ENCODE measurements around the gene SYT6. TPM values are rescaled to one million over a fixed set of nuclear protein-coding genes. Genes with fewer than 3 reads are reported as not detected.

Gene SYT6
- polyA plus RNA-seq, 3 donors = 0.01 TPM; not detected in 2

- peaks cover 56% of the 10 kb centered on the region for H3K4me1 Mint-ChIP-seq
- Histone ChIP-seq H3K4me3 (replicated peaks in 1 of 3; ENCODE audit: low read depth in 2 of 3, low read length in 3 of 3) (no peak overlapping the region), H3K9ac (ENCODE audit: insufficient read depth, low read length, poor library complexity, severe bottlenecking) (no peak overlapping the region), H4K20me1 (ENCODE audit: insufficient read depth, low read length) (no peaks in the 10 kb centered on the region), H3K36me3 (replicated peaks in 1 of 2; ENCODE audit: control insufficient read depth in 1 of 2, insufficient read depth in 2 of 2, low read length in 2 of 2) (no peaks in the 10 kb centered on the region), H2AFZ (ENCODE audit: insufficient read depth, low read depth, low read length, poor library complexity, severe bottlenecking) (no peak overlapping the region), H3K9me3 (replicated peaks in 1 of 2; ENCODE audit: control insufficient read depth in 1 of 2, insufficient read depth in 1 of 2, low read length in 2 of 2) (no peaks in the 10 kb centered on the region), H3K4me1 (ENCODE audit: control insufficient read depth in 1 of 2, insufficient read depth in 2 of 2, low read length in 2 of 2) (peaks cover 43 to 56% of the 10 kb centered on the region in 2 donors), H3K27me3 (ENCODE audit: control insufficient read depth in 2 of 2, insufficient read depth in 2 of 2, low read length in 2 of 2) (no peaks in the 10 kb centered on the region), H3K4me2 (replicated peaks; ENCODE audit: extremely low read depth, low read length, poor library complexity, severe bottlenecking) (no peak overlapping the region), H3K79me2 (ENCODE audit: insufficient read depth, low read length) (no peaks in the 10 kb centered on the region), H3K27ac (ENCODE audit: low read depth in 1 of 2, low read length in 2 of 2) (no peak overlapping the region)
- DNase-seq = no peak
- peaks cover 0 to 3% (median 0%) of the 10 kb centered on the region in 7 donors for H3K9me3 Mint-ChIP-seq
- H3K4me3 Mint-ChIP-seq = no peak overlapping the region
- peak overlapping the region in 1 of 7 donors; percentile 12 for H3K27ac Mint-ChIP-seq
- intact Hi-C loops (cut with micrococcal nuclease) = no loop called here
- H3K27me3 Mint-ChIP-seq (ENCODE audit: low read depth in 3 of 3) = peaks cover 0 to 6% (median 2%) of the 10 kb centered on the region in 3 donors
- peaks cover 0 to 4% of the 10 kb centered on the region in 2 donors for H3K36me3 Mint-ChIP-seq
- WGBS (ENCODE audit: insufficient coverage) = 100% methylated on average over 6 of the region's 7 CpGs
- TF ChIP-seq, protein P1, sequence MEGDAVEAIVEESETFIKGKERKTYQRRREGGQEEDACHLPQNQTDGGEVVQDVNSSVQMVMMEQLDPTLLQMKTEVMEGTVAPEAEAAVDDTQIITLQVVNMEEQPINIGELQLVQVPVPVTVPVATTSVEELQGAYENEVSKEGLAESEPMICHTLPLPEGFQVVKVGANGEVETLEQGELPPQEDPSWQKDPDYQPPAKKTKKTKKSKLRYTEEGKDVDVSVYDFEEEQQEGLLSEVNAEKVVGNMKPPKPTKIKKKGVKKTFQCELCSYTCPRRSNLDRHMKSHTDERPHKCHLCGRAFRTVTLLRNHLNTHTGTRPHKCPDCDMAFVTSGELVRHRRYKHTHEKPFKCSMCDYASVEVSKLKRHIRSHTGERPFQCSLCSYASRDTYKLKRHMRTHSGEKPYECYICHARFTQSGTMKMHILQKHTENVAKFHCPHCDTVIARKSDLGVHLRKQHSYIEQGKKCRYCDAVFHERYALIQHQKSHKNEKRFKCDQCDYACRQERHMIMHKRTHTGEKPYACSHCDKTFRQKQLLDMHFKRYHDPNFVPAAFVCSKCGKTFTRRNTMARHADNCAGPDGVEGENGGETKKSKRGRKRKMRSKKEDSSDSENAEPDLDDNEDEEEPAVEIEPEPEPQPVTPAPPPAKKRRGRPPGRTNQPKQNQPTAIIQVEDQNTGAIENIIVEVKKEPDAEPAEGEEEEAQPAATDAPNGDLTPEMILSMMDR (IDR thresholded peaks at IDR 0.05) = no peak
Observed at GRCh38 chr1:114124644-114125043, 29.0 kb downstream of the SYT6 start.

- H3K4me3 Mint-ChIP-seq = no peak overlapping the region
- Histone ChIP-seq H3K9me3 (replicated peaks in 1 of 2; ENCODE audit: control insufficient read depth in 1 of 2, insufficient read depth in 1 of 2, low read length in 2 of 2) (no peaks in the 10 kb centered on the region), H3K27me3 (ENCODE audit: control insufficient read depth in 2 of 2, insufficient read depth in 2 of 2, low read length in 2 of 2) (no peaks in the 10 kb centered on the region), H3K79me2 (ENCODE audit: insufficient read depth, low read length) (no peaks in the 10 kb centered on the region), H3K27ac (ENCODE audit: low read depth in 1 of 2, low read length in 2 of 2) (no peak overlapping the region), H3K4me3 (replicated peaks in 1 of 3; ENCODE audit: low read depth in 2 of 3, low read length in 3 of 3) (no peak overlapping the region), H3K36me3 (replicated peaks in 1 of 2; ENCODE audit: control insufficient read depth in 1 of 2, insufficient read depth in 2 of 2, low read length in 2 of 2) (no peaks in the 10 kb centered on the region), H2AFZ (ENCODE audit: insufficient read depth, low read depth, low read length, poor library complexity, severe bottlenecking) (no peak overlapping the region), H4K20me1 (ENCODE audit: insufficient read depth, low read length) (no peaks in the 10 kb centered on the region), H3K4me1 (ENCODE audit: control insufficient read depth in 1 of 2, insufficient read depth in 2 of 2, low read length in 2 of 2) (peaks cover 38 to 51% of the 10 kb centered on the region in 2 donors), H3K9ac (ENCODE audit: insufficient read depth, low read length, poor library complexity, severe bottlenecking) (no peak overlapping the region), H3K4me2 (replicated peaks; ENCODE audit: extremely low read depth, low read length, poor library complexity, severe bottlenecking) (no peak overlapping the region)
- peaks cover 0 to 4% (median 2%) of the 10 kb centered on the region in 3 donors for H3K27me3 Mint-ChIP-seq (ENCODE audit: low read depth in 3 of 3)
- H3K36me3 Mint-ChIP-seq = peaks cover 0 to 4% of the 10 kb centered on the region in 2 donors
- H3K27ac Mint-ChIP-seq = peak overlapping the region in 5 of 7 donors; percentile 33 to 82 (median 72)
- intact Hi-C loops (cut with micrococcal nuclease) = no loop called here
- peaks cover 50% of the 10 kb centered on the region for H3K4me1 Mint-ChIP-seq
- TF ChIP-seq, protein P1 (IDR thresholded peaks at IDR 0.05) = no peak
- 100% methylated on average over 2 of the region's 9 CpGs for WGBS (ENCODE audit: insufficient coverage)
- peaks cover 0 to 3% (median 0%) of the 10 kb centered on the region in 7 donors for H3K9me3 Mint-ChIP-seq
- peak; percentile 50 to 79 (median 67) for DNase-seq
Observed at GRCh38 chr1:114122941-114123618, 30.6 kb downstream of the SYT6 start.

Measured in CD14-positive monocyte (primary cell).